ENCODE results near the gene BNIP5. TPM values are rescaled to one million over a fixed set of nuclear protein-coding genes. Genes with fewer than 3 reads are reported as not detected.

Gene BNIP5
- total RNA-seq, 1 donor from 2014 or later, result 0.10 TPM

DNA sequence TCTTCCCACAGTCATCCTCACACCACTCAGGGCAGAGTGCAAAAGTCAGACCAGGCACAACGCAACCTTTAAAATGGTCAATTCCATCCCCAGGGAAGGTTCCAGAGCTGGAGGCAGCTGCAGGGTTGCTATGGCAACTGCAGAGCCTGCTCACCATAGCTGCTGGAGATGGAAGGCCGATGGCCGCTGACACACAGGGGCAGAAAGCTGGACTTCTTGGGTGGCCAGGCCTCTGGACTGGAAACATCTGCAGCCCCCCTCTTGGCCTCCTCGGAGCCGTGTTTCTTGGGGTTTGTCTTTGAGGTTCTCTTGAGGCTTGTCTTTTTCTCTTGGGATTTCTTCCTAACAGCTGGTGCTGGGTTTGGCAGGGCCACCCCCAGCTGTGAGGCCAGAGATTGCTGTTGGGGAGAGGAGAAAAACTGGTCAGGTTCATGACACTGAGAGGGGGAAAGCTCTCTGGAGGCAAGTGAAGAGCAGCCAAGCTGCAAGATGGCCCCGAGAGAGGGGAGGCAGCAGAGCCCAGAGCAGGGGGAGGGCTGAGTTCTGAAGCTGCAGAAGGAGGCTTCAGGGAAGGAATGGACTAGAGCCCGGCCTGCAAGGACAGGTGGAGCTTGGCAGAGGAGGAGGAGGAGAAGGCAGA is 10.2 kb downstream of the BNIP5 start:
- no peak for DNase-seq (ENCODE audit: low spot score, unreplicated experiment)
- no peak overlapping the region for H3K27ac Mint-ChIP-seq
- peaks cover 4% of the 10 kb centered on the region for H3K27me3 Mint-ChIP-seq
- no peak overlapping the region for H3K4me3 Mint-ChIP-seq (ENCODE audit: low read depth)
- no peaks in the 10 kb centered on the region for H3K4me1 Mint-ChIP-seq (ENCODE audit: low read depth)
- H3K36me3 Mint-ChIP-seq (ENCODE audit: insufficient read depth), result no peaks in the 10 kb centered on the region
- H3K9me3 Mint-ChIP-seq (ENCODE audit: low read depth), result no peaks in the 10 kb centered on the region
- TF ChIP-seq, protein P1, sequence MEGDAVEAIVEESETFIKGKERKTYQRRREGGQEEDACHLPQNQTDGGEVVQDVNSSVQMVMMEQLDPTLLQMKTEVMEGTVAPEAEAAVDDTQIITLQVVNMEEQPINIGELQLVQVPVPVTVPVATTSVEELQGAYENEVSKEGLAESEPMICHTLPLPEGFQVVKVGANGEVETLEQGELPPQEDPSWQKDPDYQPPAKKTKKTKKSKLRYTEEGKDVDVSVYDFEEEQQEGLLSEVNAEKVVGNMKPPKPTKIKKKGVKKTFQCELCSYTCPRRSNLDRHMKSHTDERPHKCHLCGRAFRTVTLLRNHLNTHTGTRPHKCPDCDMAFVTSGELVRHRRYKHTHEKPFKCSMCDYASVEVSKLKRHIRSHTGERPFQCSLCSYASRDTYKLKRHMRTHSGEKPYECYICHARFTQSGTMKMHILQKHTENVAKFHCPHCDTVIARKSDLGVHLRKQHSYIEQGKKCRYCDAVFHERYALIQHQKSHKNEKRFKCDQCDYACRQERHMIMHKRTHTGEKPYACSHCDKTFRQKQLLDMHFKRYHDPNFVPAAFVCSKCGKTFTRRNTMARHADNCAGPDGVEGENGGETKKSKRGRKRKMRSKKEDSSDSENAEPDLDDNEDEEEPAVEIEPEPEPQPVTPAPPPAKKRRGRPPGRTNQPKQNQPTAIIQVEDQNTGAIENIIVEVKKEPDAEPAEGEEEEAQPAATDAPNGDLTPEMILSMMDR (IDR thresholded peaks at IDR 0.05; ENCODE audit: unreplicated experiment), result no peak

- Mint-ChIP-seq H3K4me1 (ENCODE audit: low read depth) (peaks cover 2% of the 10 kb centered on the region), H3K27me3 (peaks cover 8% of the 10 kb centered on the region), H3K4me3 (ENCODE audit: low read depth) (no peak overlapping the region), H3K36me3 (ENCODE audit: insufficient read depth) (no peaks in the 10 kb centered on the region), H3K9me3 (ENCODE audit: low read depth) (no peaks in the 10 kb centered on the region), H3K27ac (no peak overlapping the region)
- TF ChIP-seq, protein P1 (IDR thresholded peaks at IDR 0.05; ENCODE audit: unreplicated experiment), result no peak
- no peak for DNase-seq (ENCODE audit: low spot score, unreplicated experiment)
These were observed 12.0 kb downstream of the BNIP5 start for GRCh38 chr6:36324715-36325114.

- no peak for DNase-seq (ENCODE audit: low spot score, unreplicated experiment)
- Mint-ChIP-seq H3K27me3 (peaks cover 8% of the 10 kb centered on the region), H3K4me3 (ENCODE audit: low read depth) (no peak overlapping the region), H3K36me3 (ENCODE audit: insufficient read depth) (no peaks in the 10 kb centered on the region), H3K4me1 (ENCODE audit: low read depth) (peaks cover 2% of the 10 kb centered on the region), H3K9me3 (ENCODE audit: low read depth) (no peaks in the 10 kb centered on the region), H3K27ac (no peak overlapping the region)
- TF ChIP-seq, protein P1 (IDR thresholded peaks at IDR 0.05; ENCODE audit: unreplicated experiment), result no peak
These were observed 12.5 kb downstream of the BNIP5 start for GRCh38 chr6:36324191-36324590.

GRCh38 chr6:36323062-36323461 is 13.6 kb downstream of the BNIP5 start:
- no peak for DNase-seq (ENCODE audit: low spot score, unreplicated experiment)
- peaks cover 2% of the 10 kb centered on the region for H3K4me1 Mint-ChIP-seq (ENCODE audit: low read depth)
- no peaks in the 10 kb centered on the region for H3K36me3 Mint-ChIP-seq (ENCODE audit: insufficient read depth)

DNA sequence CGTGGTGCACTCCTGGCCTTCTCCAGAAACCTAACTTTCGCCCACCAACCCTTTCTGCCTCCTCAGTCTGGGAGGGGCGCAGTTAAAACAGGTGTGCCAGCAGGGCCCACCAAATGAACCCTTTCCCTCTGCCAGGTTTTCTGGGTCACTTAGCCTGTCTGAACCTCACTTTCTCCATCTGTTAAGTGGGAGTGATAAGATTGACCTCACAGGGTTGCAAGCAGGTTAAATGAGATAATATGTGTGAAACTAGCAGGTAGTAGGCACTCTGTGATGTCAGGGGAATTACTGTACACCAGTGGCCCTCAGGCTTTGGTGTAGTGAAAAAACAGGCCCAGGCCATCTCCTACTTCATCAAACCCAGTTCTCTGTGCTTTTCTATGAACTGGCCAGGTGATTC is 14.1 kb downstream of the BNIP5 start:
- peaks cover 2% of the 10 kb centered on the region for H3K4me1 Mint-ChIP-seq (ENCODE audit: low read depth)
- no peak overlapping the region for H3K27ac Mint-ChIP-seq
- H3K4me3 Mint-ChIP-seq (ENCODE audit: low read depth), result no peak overlapping the region
- no peaks in the 10 kb centered on the region for H3K9me3 Mint-ChIP-seq (ENCODE audit: low read depth)
- H3K36me3 Mint-ChIP-seq (ENCODE audit: insufficient read depth), result no peaks in the 10 kb centered on the region
- H3K27me3 Mint-ChIP-seq, result peaks cover 4% of the 10 kb centered on the region
- TF ChIP-seq, protein P1 (IDR thresholded peaks at IDR 0.05; ENCODE audit: unreplicated experiment), result no peak
- DNase-seq (ENCODE audit: low spot score, unreplicated experiment), result no peak

More at GRCh38 chr6:36323062-36323461, 13.6 kb downstream of the BNIP5 start:
- no peaks in the 10 kb centered on the region for H3K9me3 Mint-ChIP-seq (ENCODE audit: low read depth)
- H3K27ac Mint-ChIP-seq, result no peak overlapping the region
- H3K4me3 Mint-ChIP-seq (ENCODE audit: low read depth), result no peak overlapping the region
- peaks cover 4% of the 10 kb centered on the region for H3K27me3 Mint-ChIP-seq
- TF ChIP-seq, protein P1 (IDR thresholded peaks at IDR 0.05; ENCODE audit: unreplicated experiment), result no peak

Measured in progenitor cell of endocrine pancreas (in vitro differentiated cells).